Activated B cell treated with CpG ODN at 0.5 μM for 24 hours (primary cell): ENCODE data around the gene PTPRE. TPM values are rescaled to one million over a fixed set of nuclear protein-coding genes. Genes with fewer than 3 reads are reported as not detected.

Experiments
- ATAC-seq: fragments of 200-7000 bp; cut with Tn5 transposase; one replicate; pipeline ENCODE4 v1.10.0; 2021; ENCODE audit warnings: low read depth, mild to moderate bottlenecking, moderate library complexity
- CTCF ChIA-PET: fragments of 350-600 bp; sonication (Branson Sonifier 250); formaldehyde crosslinking; loops from one replicate; lab custom pipeline; 2021; ENCODE audit warnings: antibody characterized with exemption; lab: Charles Lee
- POLR2A ChIA-PET: fragments of 350-600 bp; sonication (Branson Sonifier 250); formaldehyde crosslinking; loops from one replicate; lab custom pipeline; 2021; ENCODE audit warnings: antibody characterized with exemption; lab: Charles Lee
- DNase-seq: peaks from one replicate; pipeline ENCODE4 v3.0.0; 2022
- H3K27ac Mint-ChIP-seq: one replicate; pipeline ENCODE4 v1.8.0; 2020; ENCODE audit warnings: mixed read lengths
- H3K27me3 Mint-ChIP-seq: one replicate; pipeline ENCODE4 v1.8.0; 2021; ENCODE audit warnings: mixed read lengths
- H3K36me3 Mint-ChIP-seq: one replicate; pipeline ENCODE4 v1.8.0; 2021; ENCODE audit warnings: low read depth, mixed read lengths
- H3K4me1 Mint-ChIP-seq: one replicate; pipeline ENCODE4 v1.8.0; 2021; ENCODE audit warnings: mixed read lengths
- H3K4me3 Mint-ChIP-seq: one replicate; pipeline ENCODE4 v1.8.0; 2020; ENCODE audit warnings: mild to moderate bottlenecking, mixed read lengths
- H3K9me3 Mint-ChIP-seq: one replicate; pipeline ENCODE4 v1.8.0; 2020; ENCODE audit warnings: mixed read lengths
- intact Hi-C: fragments of 100-400 bp; cut with micrococcal nuclease; formaldehyde crosslinking; loops from one replicate; pipeline ENCODE4 v1.15.1; 2024
- total RNA-seq: library from RNA; stranded (reverse); gene quantifications from 2 replicates; pipeline ENCODE4 v1.2.3, GENCODE V29; 2022
- TF ChIP-seq, protein P1 (sequence below): fragments of 200-600 bp; IDR thresholded peaks from one replicate; pipeline ENCODE4 v1.8.0; 2022; ENCODE audit warnings: antibody characterized with exemption, mild to moderate bottlenecking

The PTPRE gene
- total RNA-seq, 1 donor from 2014 or later: 36.8 TPM

DNA sequence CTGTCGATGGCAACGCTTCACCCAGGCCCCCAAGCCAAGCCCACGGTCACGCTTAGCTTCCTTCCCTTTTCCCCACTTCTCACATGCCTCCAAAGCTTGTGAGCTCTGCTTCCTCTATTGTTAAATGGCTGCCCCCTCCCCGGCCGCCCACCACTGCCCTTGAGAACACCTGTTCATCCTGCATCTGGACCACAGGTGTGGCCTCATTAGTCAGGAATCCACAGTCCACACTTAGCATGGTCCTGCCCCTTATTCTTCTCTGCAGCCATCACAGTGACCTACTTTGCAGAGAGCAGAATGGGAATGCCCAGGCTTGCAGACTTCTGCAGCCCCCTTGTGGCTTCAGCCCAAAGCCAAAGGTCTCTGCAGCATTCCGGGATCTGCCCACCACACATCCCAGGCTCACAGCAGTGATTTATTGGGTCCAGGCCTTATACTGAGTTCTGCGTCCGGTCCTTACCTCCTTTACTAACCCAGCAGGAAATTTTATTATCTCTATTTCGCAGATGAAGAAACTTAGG lies 66.9 kb downstream of the PTPRE start:
- Mint-ChIP-seq H3K4me3 (no peak overlapping the region), H3K36me3 (no peaks in the 10 kb centered on the region), H3K4me1 (no peaks in the 10 kb centered on the region), H3K27me3 (peaks cover 25% of the 10 kb centered on the region), H3K9me3 (no peaks in the 10 kb centered on the region), H3K27ac (no peak overlapping the region)
- TF ChIP-seq, protein P1, sequence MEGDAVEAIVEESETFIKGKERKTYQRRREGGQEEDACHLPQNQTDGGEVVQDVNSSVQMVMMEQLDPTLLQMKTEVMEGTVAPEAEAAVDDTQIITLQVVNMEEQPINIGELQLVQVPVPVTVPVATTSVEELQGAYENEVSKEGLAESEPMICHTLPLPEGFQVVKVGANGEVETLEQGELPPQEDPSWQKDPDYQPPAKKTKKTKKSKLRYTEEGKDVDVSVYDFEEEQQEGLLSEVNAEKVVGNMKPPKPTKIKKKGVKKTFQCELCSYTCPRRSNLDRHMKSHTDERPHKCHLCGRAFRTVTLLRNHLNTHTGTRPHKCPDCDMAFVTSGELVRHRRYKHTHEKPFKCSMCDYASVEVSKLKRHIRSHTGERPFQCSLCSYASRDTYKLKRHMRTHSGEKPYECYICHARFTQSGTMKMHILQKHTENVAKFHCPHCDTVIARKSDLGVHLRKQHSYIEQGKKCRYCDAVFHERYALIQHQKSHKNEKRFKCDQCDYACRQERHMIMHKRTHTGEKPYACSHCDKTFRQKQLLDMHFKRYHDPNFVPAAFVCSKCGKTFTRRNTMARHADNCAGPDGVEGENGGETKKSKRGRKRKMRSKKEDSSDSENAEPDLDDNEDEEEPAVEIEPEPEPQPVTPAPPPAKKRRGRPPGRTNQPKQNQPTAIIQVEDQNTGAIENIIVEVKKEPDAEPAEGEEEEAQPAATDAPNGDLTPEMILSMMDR: no peak
- ATAC-seq (no peak), DNase-seq (no peak)
- CTCF ChIA-PET: no interaction called here
- POLR2A ChIA-PET: no interaction called here
- intact Hi-C loops: no loop called here

DNA sequence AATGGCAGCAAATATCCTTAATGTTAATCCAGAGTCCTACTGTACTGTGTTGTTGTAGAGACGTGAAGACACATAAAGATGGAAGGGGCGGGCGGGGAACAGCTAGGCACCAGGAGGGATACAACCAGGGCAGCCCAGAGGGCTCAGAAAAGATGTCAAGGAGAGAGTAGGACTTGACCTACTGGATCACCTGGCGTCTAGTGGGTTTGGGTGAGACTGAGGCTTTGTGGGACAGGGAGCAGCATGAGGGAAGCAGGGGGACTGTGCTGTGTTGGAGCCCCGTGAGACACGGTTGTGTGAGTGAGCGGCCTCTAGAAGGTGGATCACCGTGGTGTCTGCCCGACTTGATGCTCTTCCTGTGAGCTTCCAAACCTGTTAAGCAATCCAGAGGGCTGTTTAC lies 68.0 kb downstream of the PTPRE start:
- ChIA-PET CTCF (no interaction called here), POLR2A (no interaction called here)
- Mint-ChIP-seq H3K36me3 (no peaks in the 10 kb centered on the region), H3K9me3 (no peaks in the 10 kb centered on the region), H3K27me3 (peaks cover 29% of the 10 kb centered on the region), H3K27ac (no peak overlapping the region), H3K4me3 (no peak overlapping the region), H3K4me1 (no peaks in the 10 kb centered on the region)
- intact Hi-C loops: no loop called here
- DNase-seq (no peak), ATAC-seq (no peak)
- TF ChIP-seq, protein P1: no peak

DNA sequence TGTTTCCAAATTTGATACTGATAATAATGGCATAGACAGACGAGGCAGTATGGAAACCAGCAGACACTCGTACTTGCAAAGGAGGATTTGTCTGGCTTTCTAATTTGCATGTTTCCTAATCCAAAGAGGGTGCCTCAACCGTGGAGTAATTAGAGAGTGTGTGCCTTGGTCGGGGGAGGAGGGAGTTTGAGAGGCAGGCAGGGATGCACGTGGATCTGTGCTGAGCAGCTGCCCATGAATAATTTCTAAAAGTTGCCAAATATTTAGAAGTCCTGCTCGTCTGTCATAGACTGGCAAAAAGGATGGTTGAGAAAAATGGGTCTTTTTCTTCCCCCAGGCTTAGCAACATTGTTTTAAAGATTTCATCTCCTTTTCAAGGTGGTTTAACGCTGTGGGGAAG lies 69.4 kb downstream of the PTPRE start:
- CTCF ChIA-PET: no interaction called here
- intact Hi-C loops: no loop called here
- ATAC-seq (no peak), DNase-seq (no peak)
- POLR2A ChIA-PET: no interaction called here
- Mint-ChIP-seq H3K4me1 (no peaks in the 10 kb centered on the region), H3K36me3 (no peaks in the 10 kb centered on the region), H3K27me3 (peaks cover 29% of the 10 kb centered on the region), H3K4me3 (no peak overlapping the region), H3K9me3 (peaks cover 4% of the 10 kb centered on the region), H3K27ac (no peak overlapping the region)
- TF ChIP-seq, protein P1: no peak

DNA sequence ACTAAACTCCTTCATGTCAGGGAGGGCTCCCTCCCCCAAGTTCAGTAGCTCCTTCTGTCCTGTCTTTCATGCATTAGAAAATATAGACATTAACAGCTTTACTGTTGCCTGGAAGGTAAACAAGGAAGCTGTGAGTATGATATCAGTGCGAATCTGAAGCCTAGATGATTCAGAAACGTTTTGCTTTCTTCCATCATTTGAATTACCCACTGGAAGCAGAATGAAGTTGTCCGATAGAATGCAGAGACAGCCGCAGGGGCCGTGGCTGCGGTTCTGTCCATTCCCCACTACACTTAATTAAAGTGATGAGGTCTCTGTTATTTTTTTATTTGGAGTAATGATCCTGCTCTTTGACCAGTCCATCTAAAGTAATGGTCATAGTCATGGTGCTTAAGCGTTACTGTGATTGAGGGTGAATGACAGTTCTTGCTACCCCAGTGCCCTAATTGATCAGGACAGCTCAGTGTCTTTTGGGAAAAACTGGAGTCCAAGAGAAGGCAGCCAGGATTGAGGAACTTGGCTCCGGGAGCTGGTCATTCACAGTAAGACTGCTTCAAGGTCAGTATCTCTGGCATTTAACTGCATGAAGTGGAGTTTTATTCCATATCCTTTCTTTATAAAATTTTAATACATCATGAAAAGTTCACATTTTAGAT lies 69.9 kb downstream of the PTPRE start:
- H3K36me3 Mint-ChIP-seq: no peaks in the 10 kb centered on the region
- peaks cover 25% of the 10 kb centered on the region for H3K27me3 Mint-ChIP-seq
- ATAC-seq: no peak
- TF ChIP-seq, protein P1: no peak
- no peak for DNase-seq
- ChIA-PET POLR2A (no interaction called here), CTCF (no interaction called here)
- H3K4me1 Mint-ChIP-seq: no peaks in the 10 kb centered on the region
- H3K9me3 Mint-ChIP-seq: peaks cover 4% of the 10 kb centered on the region
- H3K4me3 Mint-ChIP-seq: no peak overlapping the region
- intact Hi-C loops: no loop called here
- H3K27ac Mint-ChIP-seq: no peak overlapping the region

DNA sequence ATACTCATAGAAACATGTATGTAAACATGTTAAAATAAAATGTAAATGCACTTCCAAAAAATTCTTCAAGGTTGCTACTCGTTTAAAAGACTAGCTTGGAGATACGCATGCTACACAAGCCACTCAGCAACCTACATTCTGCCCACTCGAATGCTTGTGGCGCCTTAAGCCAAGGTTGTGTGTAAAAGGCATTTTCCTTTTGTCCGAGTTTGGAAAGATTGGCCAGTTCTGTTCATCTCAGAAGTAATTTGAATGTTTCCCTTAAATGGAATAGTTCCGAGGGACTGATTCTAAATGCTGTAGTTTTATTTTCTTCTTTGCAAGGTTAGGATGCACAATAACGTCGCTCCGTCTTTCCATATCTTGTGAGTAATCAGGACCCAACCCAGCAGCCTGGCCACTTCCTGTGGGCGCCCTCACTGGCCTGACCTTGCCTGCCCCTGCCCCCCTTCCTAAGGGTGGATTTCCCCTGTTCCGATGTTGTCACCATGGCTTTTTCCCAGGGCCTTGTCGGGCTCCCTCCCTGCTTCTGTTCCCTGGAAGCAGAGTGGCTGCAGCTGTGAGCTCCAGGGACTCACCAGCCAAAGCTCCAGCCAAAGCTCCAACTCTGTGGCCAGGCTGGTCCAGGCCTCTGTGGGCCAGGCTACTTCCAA lies 70.6 kb downstream of the PTPRE start:
- no peaks in the 10 kb centered on the region for H3K4me1 Mint-ChIP-seq
- no peak overlapping the region for H3K27ac Mint-ChIP-seq
- H3K27me3 Mint-ChIP-seq: peaks cover 25% of the 10 kb centered on the region
- H3K4me3 Mint-ChIP-seq: no peak overlapping the region
- intact Hi-C loops: no loop called here
- TF ChIP-seq, protein P1: no peak
- DNase-seq (no peak), ATAC-seq (no peak)
- ChIA-PET CTCF (no interaction called here), POLR2A (no interaction called here)
- H3K36me3 Mint-ChIP-seq: no peaks in the 10 kb centered on the region
- H3K9me3 Mint-ChIP-seq: peaks cover 4% of the 10 kb centered on the region
